Measurements from ENCODE around the gene NFKBIE.
A peak's percentile ranks its signal among the peaks of the same experiment; 100 is the strongest.

NFKBIE gene

GRCh38 chr6:44226368-44227147, 38.8 kb downstream of the NFKBIE start:
- no peak for DNase-seq (ENCODE audit: low read depth)

GRCh38 chr6:44225579-44226325, 39.6 kb downstream of the NFKBIE start:
- no peak for DNase-seq (ENCODE audit: low read depth)

- no peak for DNase-seq (ENCODE audit: low read depth)
Observed at GRCh38 chr6:44224965-44225305, 40.4 kb downstream of the NFKBIE start.

- no peak for DNase-seq (ENCODE audit: low read depth)
Observed at GRCh38 chr6:44224029-44224964, 41.1 kb downstream of the NFKBIE start.

- peak; percentile 81 for DNase-seq (ENCODE audit: low read depth)
Observed at GRCh38 chr6:44223319-44224028, 41.9 kb downstream of the NFKBIE start, which contains the start of gene SLC29A1. SLC29A1 (plus strand) TSS chr6:44223595; CDS start chr6:44227314, 3,719 bp downstream.

- DNase-seq (ENCODE audit: low read depth): no peak
Observed at GRCh38 chr6:44222486-44223318, 42.6 kb downstream of the NFKBIE start.

- DNase-seq (ENCODE audit: low read depth): no peak
Observed at GRCh38 chr6:44221961-44222335, 43.4 kb downstream of the NFKBIE start.

GRCh38 chr6:44221291-44221960, 43.9 kb downstream of the NFKBIE start:
- peak; percentile 75 for DNase-seq (ENCODE audit: low read depth)

GRCh38 chr6:44220913-44221290, 44.4 kb downstream of the NFKBIE start:
- DNase-seq (ENCODE audit: low read depth): no peak

GRCh38 chr6:44219815-44220784, 45.3 kb downstream of the NFKBIE start:
- DNase-seq (ENCODE audit: low read depth): no peak

- DNase-seq (ENCODE audit: low read depth): peak; percentile 22
Observed at GRCh38 chr6:44219053-44219814, 46.1 kb downstream of the NFKBIE start.

GRCh38 chr6:44217332-44218143, 47.8 kb downstream of the NFKBIE start:
- no peak for DNase-seq (ENCODE audit: low read depth)

GRCh38 chr6:44216677-44217331, 48.5 kb downstream of the NFKBIE start, which contains the start of gene MYMX:
MYMX (plus strand) TSS chr6:44216926; CDS start chr6:44217472, 546 bp downstream.
- no peak for DNase-seq (ENCODE audit: low read depth)

GRCh38 chr6:44214307-44214706, 51.0 kb downstream of the NFKBIE start:
- no peak for DNase-seq (ENCODE audit: low read depth)

- DNase-seq (ENCODE audit: low read depth): no peak
Observed at GRCh38 chr6:44211284-44211683, 54.1 kb downstream of the NFKBIE start.
